ENCODE measurements around the gene NDUFA11.

Gene NDUFA11

DNA sequence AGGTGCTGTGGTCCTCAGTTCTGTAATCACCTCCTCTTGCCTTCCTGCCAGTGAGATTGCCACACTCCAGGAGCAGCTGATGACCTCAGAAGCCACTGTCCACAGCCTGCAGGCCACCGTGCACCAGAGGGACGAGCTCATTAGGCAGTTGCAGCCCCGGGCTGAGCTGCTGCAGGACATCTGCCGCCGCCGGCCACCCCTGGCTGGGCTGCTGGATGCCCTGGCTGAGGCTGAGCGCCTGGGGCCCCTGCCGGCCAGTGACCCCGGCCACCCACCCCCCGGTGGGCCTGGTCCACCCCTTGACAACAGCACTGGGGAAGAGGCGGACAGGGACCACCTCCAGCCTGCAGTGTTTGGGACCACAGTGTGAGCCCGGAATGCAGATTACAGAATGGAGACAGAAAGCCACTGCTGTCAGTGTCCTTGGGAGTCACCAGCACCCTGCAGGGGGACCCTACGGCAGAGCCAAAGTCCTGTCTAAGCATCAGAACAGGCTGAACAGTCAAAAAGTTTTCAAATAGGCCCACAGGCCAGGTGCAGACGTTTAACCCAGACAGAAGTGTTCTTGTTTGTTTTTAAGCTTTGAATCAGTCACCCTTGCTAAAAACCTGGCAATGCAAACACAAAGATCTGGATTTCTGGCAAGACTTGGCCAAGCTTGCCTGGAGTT is 5.3 kb upstream of the NDUFA11 start:
- no peak overlapping the region for H3K4me3 ChIP-seq (ENCODE audit: low read length)
- TF ChIP-seq ZNF274 (IDR thresholded peaks at IDR 0.05; ENCODE audit: low read depth, low read length), result no peak

DNA sequence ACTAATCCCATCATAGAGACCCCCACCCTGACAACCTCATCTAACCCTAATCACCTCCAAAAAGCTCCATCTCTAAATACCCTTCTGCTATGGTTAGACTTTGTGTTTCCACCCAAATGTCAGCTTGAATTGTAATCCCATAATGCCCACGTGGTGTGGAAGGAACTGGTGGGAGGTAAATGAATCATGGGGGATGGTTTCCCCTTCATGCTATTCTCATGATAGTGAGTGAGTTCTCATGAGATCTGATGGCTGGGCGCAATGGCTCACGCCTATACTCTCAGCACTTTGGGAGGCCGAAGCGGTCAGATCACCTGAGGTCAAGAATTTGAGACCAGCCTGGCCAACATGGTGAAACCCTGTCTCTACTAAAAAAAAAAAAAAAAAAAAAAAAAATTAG is 3.7 kb upstream of the NDUFA11 start:
- no peak overlapping the region for H3K4me3 ChIP-seq (ENCODE audit: low read length)
- TF ChIP-seq ZNF274 (IDR thresholded peaks at IDR 0.05; ENCODE audit: low read depth, low read length), result no peak

DNA sequence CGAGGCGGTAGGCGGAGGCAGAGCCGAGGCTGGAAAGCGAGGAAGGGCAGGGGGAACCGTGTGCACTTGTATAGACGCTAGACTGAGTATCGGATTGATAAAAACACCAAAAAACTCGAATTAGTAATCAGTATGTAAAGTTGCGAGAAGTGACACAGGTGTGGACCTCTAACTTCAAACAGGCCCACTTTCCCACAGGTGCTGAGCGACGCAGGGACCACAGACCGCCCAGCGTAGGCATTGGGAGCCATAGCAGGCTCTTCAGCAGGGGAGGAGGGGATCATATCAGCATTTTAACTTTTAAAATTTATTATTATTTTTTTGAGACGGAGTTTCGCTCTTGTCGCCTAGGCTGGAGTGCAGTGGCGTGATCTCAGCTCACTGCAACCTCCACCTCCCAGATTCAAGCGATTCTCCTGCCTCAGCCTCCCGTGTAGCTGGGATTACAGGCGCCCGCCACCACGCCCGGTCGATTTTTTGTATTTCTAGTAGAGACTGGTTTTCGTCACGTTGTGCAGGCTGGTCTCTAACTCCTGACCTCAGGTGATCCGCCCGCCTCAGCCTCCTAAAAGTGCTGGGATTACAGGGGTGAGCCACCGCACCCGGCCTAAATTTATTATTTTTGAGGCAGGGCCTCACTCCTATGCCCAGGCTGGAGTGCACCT is 1.7 kb upstream of the NDUFA11 start:
- peak overlapping the region; percentile 67 for H3K4me3 ChIP-seq (ENCODE audit: low read length)
- no peak for TF ChIP-seq ZNF274 (IDR thresholded peaks at IDR 0.05; ENCODE audit: low read depth, low read length)

DNA sequence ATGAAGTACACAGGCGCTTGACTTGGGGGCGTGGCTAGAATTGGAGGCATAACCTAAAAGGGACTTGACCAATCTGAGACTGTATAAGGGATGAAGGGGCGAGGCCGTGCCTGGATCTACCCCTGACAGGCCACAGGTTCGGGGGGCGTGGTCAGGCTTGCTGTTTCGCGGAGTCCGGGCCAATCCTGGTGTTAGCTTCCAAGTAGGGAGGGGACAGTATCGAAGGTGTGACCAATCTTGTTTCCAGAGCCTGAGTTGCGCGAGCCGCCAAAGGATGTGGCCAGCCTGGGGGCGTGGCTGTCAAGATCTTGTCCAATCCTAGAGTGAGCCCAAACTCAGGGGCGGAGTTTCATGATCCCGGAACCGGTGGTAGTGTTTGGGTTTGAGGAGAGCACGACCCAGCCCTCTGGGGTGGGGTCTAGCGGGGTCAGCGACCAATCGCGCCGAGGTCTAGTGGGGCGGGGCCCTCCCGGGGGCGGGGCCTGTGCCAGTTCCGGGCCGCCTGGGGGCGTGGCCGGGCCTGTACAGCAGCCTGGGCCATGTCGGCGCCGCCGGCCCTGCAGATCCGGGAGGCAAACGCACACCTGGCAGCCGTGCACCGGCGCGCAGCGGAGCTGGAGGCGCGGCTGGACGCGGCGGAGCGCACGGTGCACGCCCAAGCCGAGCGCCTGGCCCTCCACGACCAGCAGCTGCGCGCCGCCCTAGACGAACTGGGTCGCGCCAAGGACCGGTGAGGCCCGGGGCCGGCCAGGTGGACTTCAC is 943 bp upstream of the NDUFA11 start, which contains the start of gene VMAC:
Gene VMAC (plus strand): TSS at position 521 of the 762 bp plus-strand sequence. CDS start 19 bp downstream, at position 540.
- H3K4me3 ChIP-seq (ENCODE audit: low read length), result peak within 1 kb of the TSS; percentile 91
- no peak for TF ChIP-seq ZNF274 (IDR thresholded peaks at IDR 0.05; ENCODE audit: low read depth, low read length)

DNA sequence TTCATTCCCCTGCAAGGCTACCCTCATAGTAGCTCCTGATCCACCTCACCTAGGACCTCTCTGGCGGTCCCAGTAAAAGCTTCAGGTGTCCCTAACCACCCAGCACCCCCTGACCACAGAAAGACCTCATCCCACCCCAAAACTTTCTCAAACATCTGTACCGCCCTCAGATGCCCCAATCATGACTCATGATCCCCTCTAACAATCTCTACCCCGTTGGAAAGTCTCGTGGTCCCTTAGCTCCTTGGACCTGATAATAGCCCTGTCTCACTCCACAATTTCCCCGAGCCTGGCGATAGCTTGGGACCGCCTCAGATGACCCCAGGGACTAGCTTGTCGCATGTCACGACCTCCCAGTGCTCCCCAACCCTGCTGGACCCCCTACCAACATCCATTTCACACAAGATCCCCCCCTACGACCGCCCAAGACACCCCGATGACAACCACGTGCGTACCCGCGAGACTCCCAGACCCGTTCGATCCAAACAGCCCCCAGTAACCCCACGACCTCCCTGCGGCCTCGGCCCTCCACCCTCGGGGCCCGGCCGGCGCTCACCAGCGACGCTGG is 450 bp downstream of the NDUFA11 start:
- no peak for TF ChIP-seq ZNF274 (IDR thresholded peaks at IDR 0.05; ENCODE audit: low read depth, low read length)
- peak overlapping the region; percentile 91 for H3K4me3 ChIP-seq (ENCODE audit: low read length)

DNA sequence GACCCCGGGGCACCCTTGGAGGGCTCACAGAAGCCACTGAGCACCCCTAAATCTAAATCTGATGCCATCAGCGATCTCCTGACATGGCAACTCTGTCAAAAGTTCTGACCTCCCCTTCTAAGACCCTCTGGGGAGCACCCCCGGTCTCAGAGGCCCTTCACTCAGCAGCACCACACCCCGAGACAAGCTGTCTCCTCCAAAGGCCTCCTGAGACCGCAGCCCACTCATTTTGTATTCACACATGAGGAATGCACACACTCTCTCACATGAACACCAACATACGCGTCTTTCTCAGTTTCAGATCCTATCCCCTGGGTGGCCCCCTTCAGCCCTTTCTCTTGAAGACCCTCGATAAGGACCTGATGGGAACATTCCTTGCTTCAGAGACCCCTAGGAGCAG is 2.6 kb downstream of the NDUFA11 start:
- no peak overlapping the region for H3K4me3 ChIP-seq (ENCODE audit: low read length)
- no peak for TF ChIP-seq ZNF274 (IDR thresholded peaks at IDR 0.05; ENCODE audit: low read depth, low read length)

DNA sequence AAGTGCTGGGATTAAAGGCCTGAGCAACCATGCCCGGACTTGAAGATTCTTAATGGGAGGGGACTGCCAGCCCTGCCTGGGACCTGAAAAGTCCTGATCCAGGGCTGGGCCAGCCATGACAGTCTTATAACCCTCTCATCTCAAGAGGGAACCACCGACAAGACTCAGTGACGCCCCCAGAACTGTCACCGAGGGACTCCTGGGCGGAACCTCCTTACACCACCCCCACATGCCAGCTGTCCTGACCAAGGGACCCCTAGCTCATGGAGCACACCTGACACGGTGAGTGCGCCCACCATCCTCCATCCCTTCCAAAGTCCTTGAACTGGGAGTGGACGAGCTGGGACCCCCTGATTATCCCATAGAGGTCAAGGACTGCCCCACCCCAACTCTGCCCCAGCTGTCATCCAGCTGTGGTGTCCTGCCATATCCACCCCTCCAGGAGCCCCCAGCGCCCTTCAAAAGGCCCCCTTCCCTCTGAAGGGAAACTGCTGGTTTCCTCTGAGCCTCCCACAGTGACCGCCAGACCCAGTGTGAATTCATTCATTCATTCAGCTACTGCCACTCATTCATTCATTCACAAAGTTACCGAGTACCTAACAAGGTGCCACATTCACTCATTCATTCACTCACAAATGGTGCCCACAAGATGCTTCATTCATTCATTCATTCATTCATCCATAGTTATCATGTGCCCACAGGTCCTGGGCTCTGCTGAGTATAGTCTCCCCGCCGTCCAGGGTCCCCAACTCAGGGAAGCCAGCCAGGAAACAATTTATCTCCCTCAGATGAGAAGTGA is 3.7 kb downstream of the NDUFA11 start:
- TF ChIP-seq ZNF274 (IDR thresholded peaks at IDR 0.05; ENCODE audit: low read depth, low read length), result no peak

DNA sequence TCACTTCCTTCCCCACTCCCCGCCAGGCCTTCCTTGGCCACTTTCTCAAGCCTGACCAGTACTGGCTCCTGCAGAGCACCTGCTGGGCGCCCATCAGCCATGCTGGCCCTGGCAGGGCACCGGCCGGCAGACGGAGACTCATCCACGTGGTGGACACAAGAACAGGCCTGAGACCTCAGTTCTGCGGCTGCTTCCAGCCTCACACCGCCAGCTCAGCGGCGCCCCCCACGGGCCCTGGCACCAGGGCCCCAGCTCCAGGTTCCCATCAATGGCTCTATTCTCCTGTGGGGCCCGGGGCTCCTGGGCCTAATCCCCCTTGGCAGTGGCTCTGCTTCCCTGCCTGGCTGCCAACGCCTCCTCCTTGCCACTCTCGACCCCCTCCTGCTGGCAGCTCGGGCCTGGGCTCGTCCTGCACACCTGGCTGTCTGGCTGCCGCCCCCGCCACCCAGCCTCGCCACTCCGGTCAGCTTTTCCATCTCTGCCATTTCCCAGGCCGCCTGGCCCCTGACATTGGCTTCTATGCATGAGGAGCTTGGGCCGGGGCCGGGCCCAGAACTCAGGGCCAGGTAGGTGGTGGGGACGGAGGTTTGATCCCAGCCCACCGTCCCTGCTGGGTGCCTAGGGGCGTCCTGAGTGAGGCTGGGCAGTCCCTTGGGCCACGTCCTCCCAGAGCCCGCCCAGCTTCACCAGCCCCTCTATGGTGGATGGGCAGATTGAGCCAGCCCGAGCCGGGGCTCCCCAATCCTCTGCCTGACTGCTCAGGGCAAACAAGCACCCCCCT is 6.2 kb downstream of the NDUFA11 start:
- no peak overlapping the region for H3K4me3 ChIP-seq (ENCODE audit: low read length)
- TF ChIP-seq ZNF274 (IDR thresholded peaks at IDR 0.05; ENCODE audit: low read depth, low read length), result no peak

More for the DNA sequence above, 3.7 kb downstream of the NDUFA11 start:
- no peak overlapping the region for H3K4me3 ChIP-seq (ENCODE audit: low read length)

DNA sequence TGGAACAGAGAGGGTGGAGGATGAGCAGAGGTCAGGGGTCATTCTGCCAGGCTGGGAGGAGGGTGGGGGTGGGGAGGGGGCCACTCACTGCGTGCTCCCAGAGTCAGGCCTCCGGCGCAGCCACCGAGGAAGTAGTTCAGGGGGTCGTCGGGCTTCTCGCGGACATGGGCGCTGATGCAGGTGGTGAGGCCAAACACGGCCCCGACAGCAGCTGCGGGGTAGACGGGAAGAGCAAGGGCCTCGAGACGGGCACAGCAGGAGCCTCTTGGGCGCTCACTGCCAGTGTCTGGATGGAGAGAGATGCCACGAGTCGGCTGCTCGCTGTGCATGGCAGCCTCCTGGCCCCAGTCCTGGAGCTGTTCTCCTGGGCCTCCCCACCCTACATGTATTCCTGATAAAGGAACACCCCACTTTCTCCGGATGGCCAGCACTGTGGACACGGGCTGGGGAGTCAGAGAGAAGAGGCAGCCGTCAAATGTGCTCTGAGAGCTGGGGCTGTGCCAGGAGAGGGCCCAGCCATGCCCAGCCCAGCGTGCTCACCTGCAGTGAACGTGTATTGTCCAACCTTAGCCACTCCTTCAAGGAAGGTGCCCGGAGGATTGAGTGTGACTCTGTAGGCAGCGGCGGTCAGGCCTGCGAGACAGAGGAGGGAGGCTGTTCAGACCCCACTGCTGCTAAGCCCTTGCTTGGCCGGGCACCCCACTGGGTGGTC is 7.1 kb downstream of the NDUFA11 start:
- no peak for TF ChIP-seq ZNF274 (IDR thresholded peaks at IDR 0.05; ENCODE audit: low read depth, low read length)
- no peak overlapping the region for H3K4me3 ChIP-seq (ENCODE audit: low read length)

DNA sequence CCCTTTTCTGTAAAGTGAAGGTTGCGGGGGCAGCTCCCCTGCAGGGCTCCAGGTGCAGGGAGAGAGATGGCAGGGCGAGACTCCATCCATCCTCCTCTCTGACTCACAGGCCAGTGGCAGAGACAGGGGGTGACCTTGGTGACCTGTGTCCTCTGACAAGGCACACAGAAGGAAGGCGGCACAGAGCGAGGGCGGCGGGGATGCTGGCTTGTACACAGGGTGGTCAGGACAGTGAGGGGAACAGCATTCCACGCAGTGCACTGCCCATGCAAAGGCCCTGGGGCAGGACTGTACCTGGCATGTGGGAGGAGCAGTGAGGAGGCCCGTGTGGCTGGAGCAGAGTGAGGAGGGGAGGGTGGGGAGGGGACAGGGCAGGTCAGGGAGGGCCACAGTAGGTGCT is 7.7 kb downstream of the NDUFA11 start:
- TF ChIP-seq ZNF274 (IDR thresholded peaks at IDR 0.05; ENCODE audit: low read depth, low read length), result no peak
- no peak overlapping the region for H3K4me3 ChIP-seq (ENCODE audit: low read length)

DNA sequence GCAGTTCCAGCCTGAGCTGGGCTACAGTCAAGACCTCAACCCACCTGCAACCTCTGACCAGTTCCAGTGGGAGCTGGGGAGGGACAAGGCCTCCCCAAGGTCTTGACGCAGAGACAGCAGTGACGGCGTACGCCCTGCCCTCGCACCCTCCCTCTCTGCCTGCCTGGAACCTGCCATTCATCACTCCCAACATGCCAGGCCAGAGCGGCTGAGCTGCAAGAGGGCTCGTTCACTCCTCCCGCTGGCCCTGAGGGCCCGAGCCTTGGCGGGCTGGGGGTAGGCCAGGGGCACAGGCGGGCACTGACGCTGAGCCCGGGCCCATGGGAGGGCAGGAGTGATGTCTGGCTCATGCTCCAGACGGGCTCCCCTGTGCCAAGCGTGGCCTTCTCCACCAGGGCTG is 8.2 kb downstream of the NDUFA11 start:
- no peak for TF ChIP-seq ZNF274 (IDR thresholded peaks at IDR 0.05; ENCODE audit: low read depth, low read length)
- H3K4me3 ChIP-seq (ENCODE audit: low read length), result no peak overlapping the region

DNA sequence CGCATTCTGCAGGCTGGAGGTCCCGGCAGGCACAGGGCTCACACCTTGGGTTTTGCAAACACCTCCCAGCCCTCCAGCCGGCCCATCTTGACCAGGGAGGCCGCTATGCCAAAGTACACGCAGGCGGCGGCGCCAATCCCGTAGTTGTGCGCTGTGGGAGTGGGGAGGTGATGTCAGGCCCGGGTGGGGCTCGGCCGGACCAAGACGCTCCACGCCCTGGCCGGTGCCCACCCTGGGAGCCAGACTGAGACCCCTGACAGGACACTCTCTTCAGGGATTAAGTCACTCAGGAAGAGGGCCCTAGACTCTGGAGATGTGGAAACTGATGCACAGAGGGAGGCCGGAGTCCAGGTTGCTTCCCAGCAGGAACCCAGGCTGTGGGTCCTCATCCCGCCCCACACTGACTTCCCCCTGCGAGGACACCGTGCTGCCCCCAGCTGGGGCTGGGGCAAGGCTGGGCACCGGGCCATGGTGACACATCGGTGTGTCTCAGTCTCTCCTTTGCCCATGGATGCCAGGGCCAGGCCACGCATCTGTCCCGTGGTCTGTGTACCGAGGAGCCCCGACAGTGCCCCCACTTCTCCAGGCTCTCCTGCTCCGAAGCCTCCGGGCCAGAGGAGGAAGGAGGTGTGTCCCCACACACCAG is 8.8 kb downstream of the NDUFA11 start:
- no peak overlapping the region for H3K4me3 ChIP-seq (ENCODE audit: low read length)
- TF ChIP-seq ZNF274 (IDR thresholded peaks at IDR 0.05; ENCODE audit: low read depth, low read length), result no peak
